GM10248 (cell line): ENCODE measurements around the gene PCSK5.
A peak's percentile ranks its signal among the peaks of the same experiment; 100 is the strongest.

Experiments used
- CTCF ChIA-PET: fragments of 300-600 bp; sonication (Branson Sonifier 250); formaldehyde crosslinking; extraction: SDS; loops from one replicate; lab custom pipeline; 2021; ENCODE audit warnings: antibody characterized with exemption; lab: Yijun Ruan, JAX
- POLR2A ChIA-PET: fragments of 350-650 bp; sonication (Branson Sonifier 250); formaldehyde crosslinking; extraction: SDS; loops from one replicate; lab custom pipeline; 2020; ENCODE audit warnings: antibody characterized with exemption; lab: Yijun Ruan, JAX
- DNase-seq: peaks from one replicate; pipeline ENCODE4 v3.0.0; 2012; ENCODE audit errors: extremely low spot score
- TF ChIP-seq, protein P1 (sequence below): IDR thresholded peaks from 2 replicates; pipeline ENCODE4 v1.5.1; 2012; ENCODE audit warnings: mild to moderate bottlenecking, low read depth; ENCODE audit errors: extremely low read depth, missing control alignments, control extremely low read depth

PCSK5 gene

DNA sequence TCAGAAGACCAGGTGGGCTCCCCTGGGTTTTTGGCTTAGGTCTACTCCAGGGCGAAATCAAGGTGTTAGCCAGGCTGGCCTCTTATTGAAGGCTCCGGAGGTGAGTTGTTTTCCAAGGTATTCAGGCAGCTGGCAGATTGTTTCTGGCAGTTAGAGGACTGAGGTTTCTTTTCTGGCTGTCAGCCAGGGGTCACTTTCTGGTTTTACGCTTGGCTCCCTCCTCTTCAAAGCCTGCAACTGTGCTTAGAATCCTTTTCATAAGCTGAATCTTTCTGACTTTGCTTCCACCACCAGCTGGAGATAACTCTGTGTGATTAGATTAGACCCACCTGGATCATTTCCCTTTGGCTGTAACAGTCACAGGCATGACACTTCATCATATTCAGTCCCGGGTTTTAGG, 479.1 kb downstream of the PCSK5 start:
- ChIA-PET CTCF (interaction anchor here (0.9 to 2.1 kb wide), 6 partner anchors 9 to 331 kb away, joined by 3 to 7 read pairs (median 3); partner anchors contain the start of gene RFK), POLR2A (no interaction called here)
- TF ChIP-seq, protein P1, sequence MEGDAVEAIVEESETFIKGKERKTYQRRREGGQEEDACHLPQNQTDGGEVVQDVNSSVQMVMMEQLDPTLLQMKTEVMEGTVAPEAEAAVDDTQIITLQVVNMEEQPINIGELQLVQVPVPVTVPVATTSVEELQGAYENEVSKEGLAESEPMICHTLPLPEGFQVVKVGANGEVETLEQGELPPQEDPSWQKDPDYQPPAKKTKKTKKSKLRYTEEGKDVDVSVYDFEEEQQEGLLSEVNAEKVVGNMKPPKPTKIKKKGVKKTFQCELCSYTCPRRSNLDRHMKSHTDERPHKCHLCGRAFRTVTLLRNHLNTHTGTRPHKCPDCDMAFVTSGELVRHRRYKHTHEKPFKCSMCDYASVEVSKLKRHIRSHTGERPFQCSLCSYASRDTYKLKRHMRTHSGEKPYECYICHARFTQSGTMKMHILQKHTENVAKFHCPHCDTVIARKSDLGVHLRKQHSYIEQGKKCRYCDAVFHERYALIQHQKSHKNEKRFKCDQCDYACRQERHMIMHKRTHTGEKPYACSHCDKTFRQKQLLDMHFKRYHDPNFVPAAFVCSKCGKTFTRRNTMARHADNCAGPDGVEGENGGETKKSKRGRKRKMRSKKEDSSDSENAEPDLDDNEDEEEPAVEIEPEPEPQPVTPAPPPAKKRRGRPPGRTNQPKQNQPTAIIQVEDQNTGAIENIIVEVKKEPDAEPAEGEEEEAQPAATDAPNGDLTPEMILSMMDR: no peak

GRCh38 chr9:76370396-76371023, 480.0 kb downstream of the PCSK5 start:
- TF ChIP-seq, protein P1: no peak
- no peak for DNase-seq
- POLR2A ChIA-PET: no interaction called here
- CTCF ChIA-PET: interaction anchor here (0.9 to 2.1 kb wide), 9 partner anchors 9 to 330 kb away, joined by 3 to 7 read pairs (median 3); partner anchors contain the start of gene RFK

More for the DNA sequence above, 479.1 kb downstream of the PCSK5 start:
- peak; percentile 18 for DNase-seq

GRCh38 chr9:76371901-76372300, 481.4 kb downstream of the PCSK5 start:
- DNase-seq: no peak

GRCh38 chr9:76372336-76372735, 481.9 kb downstream of the PCSK5 start:
- DNase-seq: no peak
- ChIA-PET CTCF (interaction anchor here (1.4 to 2.1 kb wide), 2 partner anchors 12 to 90 kb away, joined by 3 to 5 read pairs; no protein-coding TSS in a partner anchor), POLR2A (no interaction called here)
- TF ChIP-seq, protein P1: no peak

More at GRCh38 chr9:76371901-76372300, 481.4 kb downstream of the PCSK5 start:
- TF ChIP-seq, protein P1: no peak
- CTCF ChIA-PET: interaction anchor here (1.4 to 2.1 kb wide), 2 partner anchors 12 to 90 kb away, joined by 3 to 5 read pairs; no protein-coding TSS in a partner anchor
- POLR2A ChIA-PET: no interaction called here

DNA sequence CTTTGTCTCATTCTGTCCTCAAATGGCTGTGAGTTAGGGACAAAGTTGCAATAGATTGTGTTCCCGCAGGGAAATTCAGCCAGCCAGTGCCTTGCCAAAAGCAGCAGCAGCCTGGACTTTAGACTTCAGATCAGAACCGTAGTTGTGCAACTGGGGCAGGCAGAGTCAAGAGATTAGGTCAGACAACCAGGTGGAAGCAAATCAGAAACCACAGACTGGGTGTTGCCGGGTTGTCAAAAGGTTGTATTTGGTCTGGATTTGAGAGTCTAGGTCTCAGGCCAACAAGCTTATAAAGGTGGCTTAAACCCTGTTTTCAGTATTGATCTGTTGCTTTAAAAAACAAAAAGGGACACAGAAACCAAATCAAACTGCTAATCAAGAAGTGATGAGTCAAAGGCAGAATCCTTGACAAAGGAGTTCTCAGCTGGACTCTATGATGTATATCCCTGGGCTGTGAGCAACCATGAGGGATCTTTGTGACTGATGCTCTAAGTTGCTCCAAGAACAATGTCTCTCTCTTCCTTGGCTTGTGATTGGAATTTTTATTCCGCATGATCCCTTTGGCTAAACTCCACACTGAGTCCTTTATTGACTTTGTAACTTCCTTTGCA, 482.8 kb downstream of the PCSK5 start:
- DNase-seq: no peak
- TF ChIP-seq, protein P1: no peak
- POLR2A ChIA-PET: no interaction called here

DNA sequence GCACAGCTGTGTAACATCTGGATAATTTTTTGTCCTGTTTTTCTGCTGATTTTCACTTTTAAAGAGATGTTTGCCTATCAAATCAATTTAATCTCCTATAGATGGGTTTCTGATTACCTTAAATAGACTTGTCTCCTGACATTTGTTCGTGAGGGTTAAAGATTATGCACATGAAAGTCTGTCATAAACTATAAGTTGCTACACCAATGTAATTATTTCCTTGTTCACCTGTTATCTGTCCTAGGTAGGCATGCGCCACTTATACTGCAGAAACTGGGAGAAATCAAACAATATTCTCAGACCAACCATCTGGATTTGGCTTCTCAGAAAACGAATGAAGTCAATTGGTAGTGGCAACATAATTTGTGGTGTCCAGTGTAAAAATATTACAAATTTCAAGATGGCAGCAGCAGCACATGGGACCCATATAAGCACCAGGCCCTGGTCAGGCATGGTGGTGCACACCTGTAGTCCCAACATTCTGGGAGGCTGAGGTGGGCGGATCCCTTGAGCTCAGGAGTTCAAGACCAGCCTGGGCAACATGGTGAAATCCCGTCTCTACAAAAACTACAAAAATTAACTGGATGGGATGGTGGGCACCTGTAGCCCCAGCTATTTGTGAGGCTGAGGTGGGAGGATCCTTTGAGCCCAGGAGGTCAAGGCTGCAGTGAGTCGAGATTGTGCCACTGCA, 483.5 kb downstream of the PCSK5 start:
- TF ChIP-seq, protein P1: no peak
- ChIA-PET CTCF (interaction anchor here (0.9 to 1.0 kb wide), 2 partner anchors 19 to 85 kb away, joined by 3 read pairs; partner anchors contain the start of gene GCNT1), POLR2A (no interaction called here)
- no peak for DNase-seq

More for the DNA sequence above, 482.8 kb downstream of the PCSK5 start:
- CTCF ChIA-PET: interaction anchor here (2.1 kb wide), 1 partner anchor 11 kb away, joined by 5 read pairs; no protein-coding TSS in a partner anchor
